Subcutaneous abdominal adipose tissue (tissue), 5 donors: ENCODE measurements around the gene RGMB.
"Not testable (repeated sequence)": the region's sequence is repeated elsewhere in the genome, so short reads cannot be mapped to it uniquely, and the experiment has no call there.

ENCODE experiments used
- H3K27ac ChIP-seq: one replicate; pipeline ENCODE4 v1.7.0; 2013; ENCODE audit warnings: low read depth, mild to moderate bottlenecking, inconsistent platforms, low read length, moderate library complexity
- H3K27me3 ChIP-seq, 5 donors: one replicate each; pipeline ENCODE4 v1.7.0; 2013; ENCODE audit warnings: low read length in 5 of 5, inconsistent platforms in 1 of 5; ENCODE audit not compliant: control insufficient read depth in 5 of 5, insufficient read depth in 4 of 5
- H3K36me3 ChIP-seq, 5 donors: one replicate each; pipeline ENCODE4 v1.7.0; 2013; ENCODE audit warnings: low read length in 5 of 5; ENCODE audit not compliant: control insufficient read depth in 5 of 5, insufficient read depth in 5 of 5
- H3K4me1 ChIP-seq, 5 donors: one replicate each; pipeline ENCODE4 v1.7.0; 2013; ENCODE audit warnings: low read length in 5 of 5, mild to moderate bottlenecking in 3 of 5, moderate library complexity in 1 of 5; ENCODE audit not compliant: control insufficient read depth in 5 of 5, insufficient read depth in 5 of 5
- H3K4me3 ChIP-seq, 5 donors: one replicate each; pipeline ENCODE4 v1.7.0; 2013; ENCODE audit warnings: low read length in 5 of 5, low read depth in 1 of 5
- H3K9ac ChIP-seq, 5 donors: one replicate each; pipeline ENCODE4 v1.7.0; 2013; ENCODE audit warnings: low read length in 5 of 5, mild to moderate bottlenecking in 4 of 5, moderate library complexity in 3 of 5
- H3K9me3 ChIP-seq, 5 donors: one replicate each; pipeline ENCODE4 v1.7.0; 2013; ENCODE audit warnings: low read length in 5 of 5; ENCODE audit not compliant: control insufficient read depth in 5 of 5
- donor health status: healthy.
- donor health status: healthy.
- donor health status: healthy.
- donor health status: healthy.
- donor health status: healthy.

RGMB gene

GRCh38 chr5:98742396-98743073, 30.9 kb upstream of the RGMB start:
- Histone ChIP-seq H3K27me3 (no peaks in the 10 kb centered on the region), H3K9ac (no peak overlapping the region), H3K9me3 (peaks cover 0 to 5% (median 0%) of the 10 kb centered on the region in 5 donors), H3K36me3 (no peaks in the 10 kb centered on the region), H3K4me1 (no peaks in the 10 kb centered on the region), H3K4me3 (no peak overlapping the region), H3K27ac (no peak overlapping the region)

GRCh38 chr5:98748259-98748658, 25.2 kb upstream of the RGMB start:
- not testable (repeated sequence) for H3K27ac ChIP-seq

GRCh38 chr5:98749046-98749445, 24.4 kb upstream of the RGMB start:
- Histone ChIP-seq H3K36me3 (no peaks in the 10 kb centered on the region), H3K4me3 (no peak overlapping the region), H3K27ac (no peak overlapping the region), H3K9me3 (peaks cover 0 to 5% (median 2%) of the 10 kb centered on the region in 5 donors), H3K9ac (no peak overlapping the region), H3K4me1 (no peaks in the 10 kb centered on the region), H3K27me3 (no peaks in the 10 kb centered on the region)

More at GRCh38 chr5:98748259-98748658, 25.2 kb upstream of the RGMB start:
- not testable (repeated sequence) for H3K9me3 ChIP-seq, H3K27me3 ChIP-seq, H3K4me3 ChIP-seq, H3K9ac ChIP-seq, H3K4me1 ChIP-seq, H3K36me3 ChIP-seq

GRCh38 chr5:98750693-98751092, 22.8 kb upstream of the RGMB start:
- Histone ChIP-seq H3K4me1 (no peaks in the 10 kb centered on the region), H3K4me3 (no peak overlapping the region), H3K27ac (no peak overlapping the region), H3K27me3 (no peaks in the 10 kb centered on the region), H3K9ac (no peak overlapping the region), H3K36me3 (no peaks in the 10 kb centered on the region), H3K9me3 (peaks cover 0 to 5% (median 2%) of the 10 kb centered on the region in 5 donors)

- H3K4me1 ChIP-seq, H3K9me3 ChIP-seq: not testable (repeated sequence)
Measured at GRCh38 chr5:98752331-98752730, 21.1 kb upstream of the RGMB start.

GRCh38 chr5:98752801-98753200, 20.7 kb upstream of the RGMB start:
- H3K9me3 ChIP-seq, H3K4me3 ChIP-seq, H3K27ac ChIP-seq: not testable (repeated sequence)

More at GRCh38 chr5:98752331-98752730, 21.1 kb upstream of the RGMB start:
- not testable (repeated sequence) for H3K27me3 ChIP-seq, H3K27ac ChIP-seq, H3K4me3 ChIP-seq, H3K9ac ChIP-seq, H3K36me3 ChIP-seq

GRCh38 chr5:98753507-98753906, 20.0 kb upstream of the RGMB start:
- Histone ChIP-seq H3K36me3 (no peaks in the 10 kb centered on the region), H3K9ac (no peak overlapping the region), H3K27me3 (no peaks in the 10 kb centered on the region), H3K4me1 (no peaks in the 10 kb centered on the region), H3K4me3 (no peak overlapping the region), H3K27ac (no peak overlapping the region), H3K9me3 (peaks cover 0 to under 1% (median 0%) of the 10 kb centered on the region in 5 donors)

More at GRCh38 chr5:98752801-98753200, 20.7 kb upstream of the RGMB start:
- not testable (repeated sequence) for H3K4me1 ChIP-seq, H3K9ac ChIP-seq, H3K27me3 ChIP-seq, H3K36me3 ChIP-seq

- no peaks in the 10 kb centered on the region for H3K36me3 ChIP-seq
- H3K9ac ChIP-seq: no peak overlapping the region
- H3K4me1 ChIP-seq: no peaks in the 10 kb centered on the region
- no peaks in the 10 kb centered on the region for H3K27me3 ChIP-seq
- H3K27ac ChIP-seq: no peak overlapping the region
- H3K9me3 ChIP-seq: no peaks in the 10 kb centered on the region
- H3K4me3 ChIP-seq: no peak overlapping the region
Measured at GRCh38 chr5:98755406-98755805, 18.1 kb upstream of the RGMB start.

- H3K9ac ChIP-seq: no peak overlapping the region
- no peaks in the 10 kb centered on the region for H3K27me3 ChIP-seq
Measured at GRCh38 chr5:98757978-98758377, 15.5 kb upstream of the RGMB start.

GRCh38 chr5:98763001-98763630, 10.3 kb upstream of the RGMB start:
- Histone ChIP-seq H3K27ac (no peak overlapping the region), H3K4me3 (no peak overlapping the region), H3K36me3 (no peaks in the 10 kb centered on the region), H3K9me3 (no peaks in the 10 kb centered on the region), H3K9ac (no peak overlapping the region), H3K27me3 (no peaks in the 10 kb centered on the region), H3K4me1 (peaks cover 0 to 3% (median 1%) of the 10 kb centered on the region in 5 donors)

More at GRCh38 chr5:98757978-98758377, 15.5 kb upstream of the RGMB start:
- no peaks in the 10 kb centered on the region for H3K4me1 ChIP-seq
- H3K36me3 ChIP-seq: no peaks in the 10 kb centered on the region
- no peak overlapping the region for H3K27ac ChIP-seq
- H3K9me3 ChIP-seq: no peaks in the 10 kb centered on the region
- H3K4me3 ChIP-seq: no peak overlapping the region
